ENCODE results near the gene ELOVL2.
"Not testable (repeated sequence)": the region's sequence is repeated elsewhere in the genome, so short reads cannot be mapped to it uniquely, and the experiment has no call there.

The ELOVL2 gene

GRCh38 chr6:10999994-11000393 is 44.1 kb downstream of the ELOVL2 start:
- in situ Hi-C loops (cut with MboI; ENCODE audit: low pct_unique_long_range_greater_than_20kb, low sequenced_read_pairs, unreplicated experiment), result no loop called here
- no peak for DNase-seq (ENCODE audit: low spot score)
- no peak for TF ChIP-seq CTCF (IDR thresholded peaks at IDR 0.05; ENCODE audit: extremely low read depth, insufficient read depth, missing control alignments)

- in situ Hi-C loops (cut with MboI; ENCODE audit: low pct_unique_long_range_greater_than_20kb, low sequenced_read_pairs, unreplicated experiment), result no loop called here
- DNase-seq (ENCODE audit: low spot score), result no peak
- no peak for TF ChIP-seq CTCF (IDR thresholded peaks at IDR 0.05; ENCODE audit: extremely low read depth, insufficient read depth, missing control alignments)
Observed at GRCh38 chr6:10995114-10995707, 48.9 kb downstream of the ELOVL2 start.

GRCh38 chr6:10993896-10994295 is 50.2 kb downstream of the ELOVL2 start:
- DNase-seq (ENCODE audit: low spot score), result no peak
- in situ Hi-C loops (cut with MboI; ENCODE audit: low pct_unique_long_range_greater_than_20kb, low sequenced_read_pairs, unreplicated experiment), result no loop called here
- no peak for TF ChIP-seq CTCF (IDR thresholded peaks at IDR 0.05; ENCODE audit: extremely low read depth, insufficient read depth, missing control alignments)

GRCh38 chr6:10991115-10991514 is 53.0 kb downstream of the ELOVL2 start:
- no peak for TF ChIP-seq CTCF (IDR thresholded peaks at IDR 0.05; ENCODE audit: extremely low read depth, insufficient read depth, missing control alignments)
- no peak for DNase-seq (ENCODE audit: low spot score)
- in situ Hi-C loops (cut with MboI; ENCODE audit: low pct_unique_long_range_greater_than_20kb, low sequenced_read_pairs, unreplicated experiment), result no loop called here

- DNase-seq (ENCODE audit: low spot score), result no peak
- TF ChIP-seq CTCF (IDR thresholded peaks at IDR 0.05; ENCODE audit: extremely low read depth, insufficient read depth, missing control alignments), result no peak
- in situ Hi-C loops (cut with MboI; ENCODE audit: low pct_unique_long_range_greater_than_20kb, low sequenced_read_pairs, unreplicated experiment), result no loop called here
Observed at GRCh38 chr6:10989587-10989986, 54.5 kb downstream of the ELOVL2 start.

GRCh38 chr6:10984959-10985358 is 59.1 kb downstream of the ELOVL2 start:
- DNase-seq (ENCODE audit: low spot score); in situ Hi-C loops (cut with MboI; ENCODE audit: low pct_unique_long_range_greater_than_20kb, low sequenced_read_pairs, unreplicated experiment): not testable (repeated sequence)

- no peak for TF ChIP-seq CTCF (IDR thresholded peaks at IDR 0.05; ENCODE audit: extremely low read depth, insufficient read depth, missing control alignments)
- in situ Hi-C loops (cut with MboI; ENCODE audit: low pct_unique_long_range_greater_than_20kb, low sequenced_read_pairs, unreplicated experiment), result no loop called here
- no peak for DNase-seq (ENCODE audit: low spot score)
Observed at GRCh38 chr6:10981409-10981808, 62.7 kb downstream of the ELOVL2 start.
